Amniotic stem cell (primary cell): Measurements from ENCODE around the gene EYA3.

ENCODE experiments used
- DNase-seq: peaks from one replicate; lab custom pipeline; 2025; lab: John Stamatoyannopoulos, UW

EYA3 gene

DNA sequence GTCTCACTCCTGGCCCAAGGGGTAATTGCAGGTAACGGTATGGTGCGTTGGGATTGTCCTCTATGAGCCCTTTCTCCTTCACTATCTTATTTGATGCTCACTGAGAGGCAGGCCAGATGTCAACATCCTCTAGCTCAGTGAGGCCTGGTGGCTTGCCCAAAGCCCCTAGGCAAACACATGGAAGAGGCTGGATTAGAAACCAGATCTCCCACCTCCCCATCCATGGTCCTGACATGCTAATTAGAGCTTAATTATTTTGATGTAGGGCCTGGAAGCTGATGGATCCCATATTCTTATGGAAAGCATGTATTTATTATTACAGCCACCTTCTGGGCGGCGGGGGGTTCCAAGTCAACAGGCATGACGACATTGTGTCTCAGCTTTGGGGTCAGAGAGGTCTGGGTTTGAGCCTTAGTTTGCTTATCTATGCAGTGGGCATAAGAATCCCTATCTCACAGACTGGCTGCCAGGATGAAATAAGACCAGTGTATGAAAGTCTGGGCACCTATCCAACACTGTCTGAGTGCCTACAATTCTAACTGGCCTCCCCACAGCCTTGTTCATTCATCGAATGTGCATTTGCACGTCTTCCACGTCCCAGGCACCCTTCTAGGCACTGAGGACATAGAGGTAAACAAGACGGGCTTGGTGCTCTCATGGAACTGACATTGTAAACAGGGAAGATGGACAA is 147.4 kb downstream of the EYA3 start:
- no peak for DNase-seq

DNA sequence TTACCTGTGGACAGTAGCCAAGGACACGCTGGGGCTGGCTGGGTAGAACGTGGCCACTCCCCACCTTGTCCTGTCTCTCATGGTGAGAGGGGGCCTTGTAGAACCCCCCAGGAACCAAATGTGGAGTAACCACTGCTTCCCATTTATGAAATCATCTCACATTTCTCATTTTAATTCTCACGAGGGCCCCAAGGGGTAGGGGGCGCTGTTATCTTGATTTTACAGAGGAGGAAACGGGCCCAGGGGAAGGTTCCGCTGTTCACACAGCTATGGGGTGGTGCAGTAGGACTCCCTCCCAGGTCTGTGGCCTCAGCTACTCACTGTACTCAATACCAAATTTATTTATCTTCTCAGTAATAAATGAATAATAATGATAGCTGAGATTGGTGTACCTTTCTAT is 148.1 kb downstream of the EYA3 start:
- no peak for DNase-seq

DNA sequence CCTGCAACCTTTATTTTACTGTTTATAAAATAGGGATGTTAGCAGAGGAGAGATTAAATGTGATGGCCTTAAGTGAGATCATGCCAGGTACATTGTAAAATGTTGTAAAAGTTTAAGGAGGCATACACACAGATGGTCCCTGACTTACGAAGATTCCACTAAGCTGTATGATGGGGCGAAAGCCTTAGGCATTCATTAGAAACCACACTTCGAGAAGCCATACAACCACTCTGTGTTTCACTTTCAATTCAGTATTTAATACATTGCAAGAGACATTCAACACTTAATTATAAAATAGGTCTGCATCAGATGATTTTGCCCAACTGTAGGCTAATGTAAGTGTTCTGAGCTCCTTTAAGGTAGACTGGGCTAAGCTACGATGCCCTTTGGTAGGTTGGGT is 149.9 kb downstream of the EYA3 start:
- no peak for DNase-seq

- no peak for DNase-seq
Measured at GRCh38 chr1:27937524-27937836, 150.9 kb downstream of the EYA3 start.

DNA sequence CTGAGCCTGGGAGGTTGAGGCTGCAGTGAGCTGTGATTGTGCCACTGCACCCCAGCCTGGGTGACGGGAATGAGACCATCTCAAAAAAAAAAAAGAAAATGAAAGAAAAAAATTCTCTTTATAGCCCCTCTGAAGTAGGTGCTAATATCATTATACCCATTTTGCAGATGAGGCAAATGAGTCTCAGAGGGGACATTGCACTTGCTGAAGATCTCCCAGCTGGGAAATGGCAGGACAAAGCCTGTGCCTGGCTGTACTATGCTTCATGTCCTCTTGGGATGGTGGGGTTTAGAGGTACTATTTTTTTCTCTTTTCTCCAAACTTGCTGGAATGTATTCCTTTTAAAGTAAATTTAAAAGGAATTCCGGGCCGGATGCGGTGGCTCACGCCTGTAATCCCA is 152.0 kb downstream of the EYA3 start:
- DNase-seq, result no peak

- no peak for DNase-seq
Measured at GRCh38 chr1:27935721-27936120, 152.7 kb downstream of the EYA3 start.

DNA sequence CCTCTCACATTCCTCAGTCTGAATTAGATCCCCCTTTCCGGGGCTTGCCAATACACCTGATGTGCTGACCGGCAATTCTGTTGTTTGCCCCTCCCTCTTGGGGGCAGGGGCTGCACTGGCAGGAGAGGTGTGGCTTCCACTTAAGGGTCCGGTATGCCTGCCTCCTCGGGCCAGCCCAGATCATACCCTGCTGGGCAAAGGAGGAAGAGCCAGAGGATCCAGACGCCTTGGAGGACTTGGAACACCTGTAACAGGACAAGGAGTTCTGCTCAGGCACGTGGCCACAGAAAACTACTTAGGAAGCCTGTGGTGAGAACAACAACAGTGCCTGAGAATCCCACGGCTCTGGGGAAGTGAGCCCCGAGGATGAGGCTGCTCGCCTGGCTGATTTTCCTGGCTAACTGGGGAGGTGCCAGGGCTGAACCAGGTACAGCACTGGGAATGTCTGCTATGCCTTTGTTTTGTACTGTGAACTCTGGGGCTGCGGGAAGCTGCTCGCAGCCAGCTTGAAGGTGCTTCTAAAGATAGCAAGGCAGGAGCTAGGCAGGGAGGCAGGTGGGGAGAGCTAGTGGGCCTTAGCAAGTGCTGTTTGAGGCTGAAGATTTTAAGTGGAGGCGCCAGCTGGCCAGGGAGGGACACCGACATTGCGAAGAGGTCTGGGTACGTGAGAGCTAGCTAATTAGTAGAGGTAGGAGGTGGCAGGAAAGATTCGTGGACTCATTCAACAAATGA is 153.4 kb downstream of the EYA3 start, which contains the start of gene SMPDL3B:
SMPDL3B (plus strand) TSS at position 183 of the 732 bp plus-strand sequence; CDS start at position 367, 184 bp downstream.
- DNase-seq, result no peak

GRCh38 chr1:27931759-27932158 is 156.7 kb downstream of the EYA3 start:
- DNase-seq, result no peak

DNA sequence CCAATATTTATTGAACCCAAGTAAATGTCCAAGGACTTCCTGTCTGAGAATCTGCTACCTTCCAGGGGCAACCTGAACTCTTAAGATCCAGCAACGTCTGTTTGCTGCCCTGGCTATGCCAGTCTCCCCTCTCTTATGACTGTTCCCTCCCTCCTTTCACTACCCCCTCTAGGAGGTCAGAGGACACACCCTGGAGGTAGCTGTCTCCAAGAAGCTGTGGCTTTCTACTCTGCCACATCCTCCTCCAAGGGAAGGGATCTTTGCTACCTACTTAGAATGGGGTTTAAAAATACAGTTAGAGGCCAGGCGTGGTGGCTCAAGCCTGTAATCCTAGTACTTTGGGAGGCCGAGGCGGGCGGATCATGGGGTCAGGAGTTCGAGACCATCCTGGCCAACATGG is 157.2 kb downstream of the EYA3 start:
- DNase-seq, result no peak

- no peak for DNase-seq
Measured at GRCh38 chr1:27928216-27928954, 160.0 kb downstream of the EYA3 start.

GRCh38 chr1:27922272-27922671 is 166.1 kb downstream of the EYA3 start:
- no peak for DNase-seq
